ENCODE data around the gene PTGS2. TPM values are rescaled to one million over a fixed set of nuclear protein-coding genes. Genes with fewer than 3 reads are reported as not detected.

Gene PTGS2
- polyA plus RNA-seq (ENCODE audit: insufficient read length in 3 of 3): 1 to 10 TPM in 2 of 3 donors, under 1 TPM in 1; 0.53 to 1.4 (median 1.3) TPM
- long read RNA-seq, donor 1: 0 reads
- long read RNA-seq, donor 2: 0 reads
- long read RNA-seq, donor 3, full-length matches to known transcripts: 1 of 1 reads
- long read RNA-seq, donor 3, partial matches to known transcripts: 0 of 1 reads
- long read RNA-seq, donor 3, other reads (novel, unspliced or antisense): 0 of 1 reads
- long read RNA-seq, donor 4: 0 reads
- long read RNA-seq, donor 5: 0 reads
- long read RNA-seq, donor 6: 0 reads
- long read RNA-seq, donor 7: 0 reads
- long read RNA-seq, donor 8: 0 reads
- long read RNA-seq, donor 9: 0 reads
- long read RNA-seq, donor 10: 0 reads
- long read RNA-seq, donor 11: 0 reads
- long read RNA-seq, donor 12: 0 reads
- long read RNA-seq, donor 13: 0 reads
- long read RNA-seq, donor 14: 0 reads
- long read RNA-seq, donor 15: 0 reads
- long read RNA-seq, donor 16: 0 reads

DNA sequence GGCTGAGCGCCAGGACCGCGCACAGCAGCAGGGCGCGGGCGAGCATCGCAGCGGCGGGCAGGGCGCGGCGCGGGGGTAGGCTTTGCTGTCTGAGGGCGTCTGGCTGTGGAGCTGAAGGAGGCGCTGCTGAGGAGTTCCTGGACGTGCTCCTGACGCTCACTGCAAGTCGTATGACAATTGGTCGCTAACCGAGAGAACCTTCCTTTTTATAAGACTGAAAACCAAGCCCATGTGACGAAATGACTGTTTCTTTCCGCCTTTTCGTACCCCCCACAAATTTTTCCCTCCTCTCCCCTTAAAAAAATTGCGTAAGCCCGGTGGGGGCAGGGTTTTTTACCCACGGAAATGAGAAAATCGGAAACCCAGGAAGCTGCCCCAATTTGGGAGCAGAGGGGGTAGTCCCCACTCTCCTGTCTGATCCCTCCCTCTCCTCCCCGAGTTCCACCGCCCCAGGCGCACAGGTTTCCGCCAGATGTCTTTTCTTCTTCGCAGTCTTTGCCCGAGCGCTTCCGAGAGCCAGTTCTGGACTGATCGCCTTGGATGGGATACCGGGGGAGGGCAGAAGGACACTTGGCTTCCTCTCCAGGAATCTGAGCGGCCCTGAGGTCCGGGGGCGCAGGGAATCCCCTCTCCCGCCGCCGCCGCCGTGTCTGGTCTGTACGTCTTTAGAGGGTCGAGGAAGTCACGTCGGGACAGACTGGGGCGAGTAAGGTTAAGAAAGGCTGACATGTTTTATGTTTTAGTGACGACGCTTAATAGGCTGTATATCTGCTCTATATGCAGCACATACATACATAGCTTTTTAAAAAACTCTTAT is at the start of gene PTGS2:
TSS of gene PTGS2 (minus strand) at position 179 of the 817 bp plus-strand sequence. CDS start at position 46, 133 bp downstream.
- DNase-seq (ENCODE audit: extremely low read depth in 1 of 11, low read depth in 9 of 11, low spot score in 4 of 11): peak; percentile 29 to 64 (median 50)

DNA sequence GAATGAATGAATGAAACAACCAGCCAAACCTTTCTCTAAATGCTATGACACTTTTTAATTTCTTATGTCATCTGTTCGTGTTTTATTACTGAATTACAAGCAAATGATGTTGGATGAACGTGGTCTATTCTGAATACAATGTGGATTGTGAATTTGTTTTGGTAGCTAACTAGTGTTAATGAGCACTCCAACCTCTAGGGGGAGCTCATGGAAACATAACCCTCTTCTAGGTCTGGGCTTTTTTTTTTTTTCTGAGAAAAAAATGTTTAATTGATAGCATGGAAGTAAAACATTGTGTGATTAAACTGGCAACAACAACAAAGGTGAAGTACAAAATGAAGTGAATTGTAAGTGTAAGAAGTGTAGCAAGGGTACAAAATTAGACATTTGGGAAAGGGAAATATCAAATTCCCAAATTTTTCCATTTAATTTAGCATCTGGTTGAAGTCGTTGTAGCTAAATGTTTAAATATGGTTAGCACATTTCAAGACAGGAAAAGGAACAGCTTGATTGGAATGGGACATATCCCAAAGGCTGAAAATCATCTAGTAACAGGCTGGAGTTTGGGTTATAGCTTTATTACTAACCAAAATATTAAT is 42.6 kb upstream of the PTGS2 start:
- no peak for DNase-seq (ENCODE audit: extremely low read depth in 1 of 11, low read depth in 9 of 11, low spot score in 4 of 11)

DNA sequence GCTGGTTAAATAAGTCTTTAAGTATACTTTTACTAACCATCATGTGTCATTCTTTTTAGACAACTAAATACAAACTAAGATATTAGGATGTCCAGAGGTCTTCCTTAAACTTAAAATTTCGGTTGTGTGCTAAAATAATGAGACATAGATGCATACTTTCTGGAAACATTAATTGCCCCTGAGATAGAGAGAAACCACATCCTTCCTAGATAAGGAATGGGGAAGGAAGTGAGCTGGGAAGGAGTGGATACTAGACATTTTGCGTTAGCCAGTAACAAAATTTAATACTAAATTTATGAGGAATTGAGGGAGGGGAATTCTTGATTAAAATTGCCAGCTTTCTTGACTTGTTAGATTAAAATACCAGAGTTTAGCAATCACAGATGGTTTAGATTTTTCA is 37.1 kb upstream of the PTGS2 start:
- no peak for DNase-seq (ENCODE audit: extremely low read depth in 1 of 11, low read depth in 9 of 11, low spot score in 4 of 11)

DNA sequence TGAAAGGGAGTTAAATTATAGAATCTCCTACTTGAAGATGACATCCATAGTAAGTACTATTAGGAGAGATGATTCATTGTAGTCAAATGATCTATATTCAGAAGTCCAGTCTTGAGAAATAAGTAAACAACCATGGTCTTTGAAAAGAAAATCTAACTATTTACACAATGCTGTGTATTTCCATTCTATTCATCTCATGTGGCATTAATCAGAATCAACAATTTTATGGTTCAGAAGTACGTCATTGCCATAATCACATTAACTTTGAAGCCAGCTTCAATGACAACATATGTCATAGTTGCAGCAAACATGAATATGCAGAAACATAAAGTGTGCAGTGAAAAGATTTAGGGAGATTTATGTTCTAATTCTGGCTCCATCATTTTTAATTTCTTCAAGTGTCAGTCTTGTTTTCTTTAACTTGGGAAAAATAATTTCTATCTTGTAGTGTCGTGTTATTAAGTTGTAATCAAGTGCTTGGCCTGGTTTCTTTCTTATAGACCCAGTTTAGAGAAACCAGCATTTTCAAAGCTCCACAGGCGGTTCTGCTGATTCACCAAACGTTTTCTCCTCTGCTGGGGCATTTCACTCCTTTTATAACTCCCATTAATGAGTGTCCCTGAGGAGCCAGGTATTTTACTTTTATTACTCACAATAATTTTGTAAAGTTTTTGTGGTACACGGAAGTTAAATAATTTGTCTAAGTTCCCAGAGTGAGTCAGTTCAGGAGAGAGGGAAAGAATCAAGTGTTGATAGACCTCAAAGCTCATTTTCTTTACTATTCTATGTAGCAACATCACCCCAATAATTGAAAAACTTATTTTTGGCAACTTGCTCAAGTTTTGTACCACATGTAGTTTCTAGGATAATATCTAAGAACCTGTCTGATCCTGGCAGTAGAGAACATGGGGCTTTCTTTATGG is 35.9 kb upstream of the PTGS2 start:
- peak in 1 of 11 donors; percentile 4 for DNase-seq (ENCODE audit: extremely low read depth in 1 of 11, low read depth in 9 of 11, low spot score in 4 of 11)

DNA sequence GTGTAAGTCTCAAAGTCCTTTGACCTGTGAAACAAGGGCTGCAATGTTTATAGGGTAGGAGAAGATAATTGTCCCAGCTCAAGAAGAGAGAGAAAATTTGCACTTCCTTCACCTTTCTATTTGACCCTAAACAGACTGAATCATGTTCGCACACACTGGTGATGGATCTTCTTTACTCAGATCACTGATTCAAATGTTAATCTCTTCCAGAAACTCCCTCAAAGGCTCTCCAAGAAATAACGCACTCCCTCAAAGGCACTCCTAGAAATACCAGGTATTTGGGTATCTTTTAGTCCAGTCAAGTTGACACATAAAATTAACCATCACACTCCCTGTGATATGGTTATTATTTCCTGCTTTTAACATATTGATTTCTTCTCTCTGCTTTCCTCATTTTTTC is 30.5 kb upstream of the PTGS2 start:
- no peak for DNase-seq (ENCODE audit: extremely low read depth in 1 of 11, low read depth in 9 of 11, low spot score in 4 of 11)

DNA sequence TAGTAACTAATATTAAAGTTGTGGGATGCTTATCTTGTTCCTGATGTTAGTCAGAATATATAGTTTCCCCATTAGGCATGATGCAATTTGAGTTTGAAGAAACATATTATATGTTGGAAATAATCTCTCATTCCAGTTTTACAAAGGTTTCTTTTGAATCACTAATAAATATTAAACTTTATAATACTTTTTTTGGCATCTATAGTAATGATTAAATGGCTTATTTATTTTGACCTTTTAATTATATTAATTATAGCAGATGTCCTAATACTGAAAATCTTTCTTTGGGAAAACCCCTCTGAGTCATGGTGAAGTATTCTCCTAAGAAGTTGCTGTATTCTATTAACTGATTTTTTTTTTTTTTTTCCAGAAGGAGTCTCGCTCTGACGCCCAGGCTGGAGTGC is 28.5 kb upstream of the PTGS2 start:
- no peak for DNase-seq (ENCODE audit: extremely low read depth in 1 of 11, low read depth in 9 of 11, low spot score in 4 of 11)

DNA sequence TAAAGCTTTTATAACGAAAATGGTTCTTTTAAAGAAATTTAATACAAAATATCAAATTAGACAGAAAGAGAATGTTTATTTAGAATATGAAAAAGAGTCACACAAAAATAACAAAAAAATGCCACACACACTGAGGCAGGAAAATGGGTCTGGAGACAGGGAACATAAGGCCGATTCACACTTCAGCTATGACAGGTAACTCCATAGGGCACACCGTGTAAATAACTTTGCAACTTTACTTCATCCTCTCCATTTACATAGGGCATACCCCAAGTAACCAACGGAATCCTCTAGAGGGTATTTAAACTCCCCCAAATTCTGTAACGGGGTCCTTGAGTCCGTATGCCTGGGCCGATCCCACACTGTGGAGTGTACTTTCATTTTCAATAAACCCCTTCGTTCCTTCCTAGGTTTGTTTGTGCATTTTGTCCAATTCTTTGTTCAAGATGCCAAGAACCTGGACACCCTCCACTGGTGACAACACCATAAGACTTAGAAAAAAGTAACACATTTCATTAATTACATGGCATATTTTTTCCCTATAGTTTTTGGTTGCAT is 23.1 kb upstream of the PTGS2 start:
- DNase-seq (ENCODE audit: extremely low read depth in 1 of 11, low read depth in 9 of 11, low spot score in 4 of 11): no peak

DNA sequence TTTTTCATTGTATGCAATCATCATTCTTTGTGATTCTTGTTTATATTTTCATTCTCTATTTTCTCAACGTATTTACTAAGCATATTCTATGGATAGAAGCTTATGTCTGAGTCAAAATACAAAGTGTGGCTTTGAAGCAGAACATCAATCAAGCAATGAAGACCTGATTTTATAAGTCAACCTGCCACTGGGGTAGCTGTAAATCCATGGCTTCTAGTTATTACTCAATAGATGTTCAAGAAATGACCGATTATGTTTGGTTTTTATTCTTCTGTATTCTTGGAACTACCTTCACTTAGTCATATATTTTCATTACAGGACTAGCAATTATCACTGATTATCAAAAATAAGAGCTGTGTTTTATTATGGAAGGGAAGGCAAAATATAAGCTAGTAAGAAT is 20.5 kb upstream of the PTGS2 start:
- DNase-seq (ENCODE audit: extremely low read depth in 1 of 11, low read depth in 9 of 11, low spot score in 4 of 11): no peak

DNA sequence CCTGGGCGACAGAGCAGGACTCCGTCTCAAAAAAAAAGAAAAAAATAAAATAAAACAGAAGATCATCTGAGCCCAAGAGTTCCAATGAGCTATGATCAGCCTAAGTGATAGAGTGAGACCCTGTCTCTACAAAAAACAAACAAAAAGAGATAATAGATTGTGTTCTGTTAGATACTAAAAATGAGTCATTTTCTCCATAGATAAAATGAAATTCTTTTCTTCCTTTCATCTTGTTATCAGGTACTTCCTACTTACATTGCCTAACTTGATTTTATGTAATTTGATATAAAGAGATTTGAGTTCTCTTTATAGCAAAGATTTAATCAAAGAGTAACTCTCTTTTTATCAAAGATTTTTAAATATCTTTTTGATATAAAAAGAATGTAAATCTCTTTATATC is 19.3 kb upstream of the PTGS2 start:
- no peak for DNase-seq (ENCODE audit: extremely low read depth in 1 of 11, low read depth in 9 of 11, low spot score in 4 of 11)

DNA sequence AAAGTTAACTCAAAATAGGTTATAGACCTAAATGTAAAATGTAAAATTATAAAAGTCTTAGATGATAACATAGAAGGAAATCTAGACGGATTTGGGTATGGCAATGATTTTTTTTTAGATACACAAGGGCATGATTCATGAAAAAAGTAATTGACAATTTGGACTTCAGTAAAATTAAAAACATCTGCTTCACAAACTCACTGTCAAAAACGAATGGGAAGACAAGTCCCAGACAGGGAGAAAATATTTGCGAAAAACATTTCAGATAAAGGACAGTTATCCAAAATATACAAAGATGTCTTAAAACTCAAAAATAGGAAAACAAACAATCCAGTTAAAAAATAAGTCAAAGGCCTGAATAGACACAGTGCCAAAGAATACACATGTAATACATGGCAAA is 9.7 kb upstream of the PTGS2 start:
- no peak for DNase-seq (ENCODE audit: extremely low read depth in 1 of 11, low read depth in 9 of 11, low spot score in 4 of 11)

DNA sequence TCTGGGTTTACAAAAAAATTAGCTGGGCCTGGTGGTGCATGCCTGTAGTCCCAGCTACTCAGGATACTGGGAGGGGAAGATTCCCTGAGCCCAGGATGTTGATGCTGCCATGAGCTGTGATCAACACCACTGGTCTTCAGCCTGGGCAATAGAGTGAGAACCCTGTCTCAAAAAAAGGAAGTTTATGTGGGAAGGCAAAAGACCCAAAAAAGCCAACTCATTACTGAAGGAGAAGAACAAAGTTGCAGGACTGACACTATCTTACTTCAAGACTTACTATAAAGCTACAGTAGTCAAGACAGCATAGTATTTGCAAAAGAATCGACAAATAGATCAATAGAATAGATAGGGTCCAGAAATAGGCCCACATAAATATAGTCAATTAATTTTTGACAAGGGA is 9.2 kb upstream of the PTGS2 start:
- no peak for DNase-seq (ENCODE audit: extremely low read depth in 1 of 11, low read depth in 9 of 11, low spot score in 4 of 11)

DNA sequence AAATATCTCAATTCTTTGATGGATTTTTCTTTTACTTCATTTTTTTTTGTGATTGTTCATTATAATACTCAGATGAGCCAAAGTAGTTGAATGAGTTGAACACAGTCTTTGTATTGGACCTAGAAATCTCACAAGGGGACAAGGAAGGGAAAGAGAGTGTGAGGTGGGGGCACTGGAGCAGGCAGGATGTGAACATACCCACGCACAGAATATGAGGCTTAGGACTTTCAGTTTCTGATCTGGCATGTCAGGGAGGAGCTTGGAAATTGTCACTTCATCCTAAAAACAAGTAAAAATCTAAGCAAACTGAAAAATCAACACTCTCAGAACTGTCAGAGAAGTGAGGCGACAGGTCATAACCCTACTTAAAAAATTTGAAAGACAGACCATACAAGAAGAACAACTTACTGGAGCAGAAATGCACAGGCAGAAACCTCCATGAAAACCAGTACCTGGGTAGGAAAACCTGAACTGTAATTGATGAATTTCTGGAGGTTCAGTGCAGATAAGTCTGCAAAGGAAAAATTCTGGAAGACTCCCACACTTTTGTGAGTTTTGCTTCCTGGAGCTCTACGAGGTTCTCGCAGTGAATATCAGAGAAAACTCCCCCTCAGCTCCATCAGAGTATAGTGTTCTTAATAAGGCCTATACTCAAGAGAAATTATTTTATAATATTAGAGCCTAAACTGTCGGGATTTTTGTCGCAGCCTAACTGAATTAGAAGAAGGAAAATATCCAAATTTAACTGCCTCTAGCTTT is 3.6 kb upstream of the PTGS2 start:
- no peak for DNase-seq (ENCODE audit: extremely low read depth in 1 of 11, low read depth in 9 of 11, low spot score in 4 of 11)

DNA sequence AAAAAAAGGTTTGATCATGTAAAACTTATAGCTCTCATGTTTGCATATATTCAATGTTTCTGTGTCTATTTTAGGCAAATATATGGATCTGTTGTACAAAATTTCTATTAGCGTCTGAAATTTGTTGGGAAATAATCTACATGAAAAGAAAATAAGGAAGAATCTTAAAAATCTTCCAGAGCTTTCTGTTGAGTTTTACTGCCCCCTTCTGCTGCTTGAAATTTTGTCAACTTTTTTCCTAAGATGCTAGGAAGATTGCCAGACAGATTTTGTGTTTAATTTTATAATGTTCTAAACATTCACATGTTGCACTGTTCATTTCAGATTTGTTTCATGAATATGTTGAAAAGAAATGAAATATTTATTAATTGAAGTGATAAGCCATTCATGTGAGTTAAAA is 2.5 kb upstream of the PTGS2 start:
- no peak for DNase-seq (ENCODE audit: extremely low read depth in 1 of 11, low read depth in 9 of 11, low spot score in 4 of 11)

DNA sequence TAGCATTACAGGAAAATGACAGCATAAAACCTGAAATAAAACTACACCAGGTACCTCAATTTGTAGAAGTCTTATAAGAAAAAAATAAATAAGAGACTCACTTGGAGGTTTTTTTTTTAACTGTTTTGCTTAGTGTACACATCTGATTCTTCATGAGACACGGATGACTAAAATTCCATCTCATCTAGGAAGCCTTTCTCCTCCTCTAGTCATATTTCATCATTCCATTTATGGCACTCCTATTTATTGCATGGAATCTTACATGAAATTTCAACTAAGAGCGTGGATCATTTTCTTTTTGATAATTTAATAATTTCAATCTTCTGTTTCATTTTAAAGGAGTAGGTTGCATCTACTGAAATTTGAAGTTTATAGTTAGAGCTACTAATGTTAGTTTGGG is 1.6 kb upstream of the PTGS2 start:
- DNase-seq (ENCODE audit: extremely low read depth in 1 of 11, low read depth in 9 of 11, low spot score in 4 of 11): no peak

DNA sequence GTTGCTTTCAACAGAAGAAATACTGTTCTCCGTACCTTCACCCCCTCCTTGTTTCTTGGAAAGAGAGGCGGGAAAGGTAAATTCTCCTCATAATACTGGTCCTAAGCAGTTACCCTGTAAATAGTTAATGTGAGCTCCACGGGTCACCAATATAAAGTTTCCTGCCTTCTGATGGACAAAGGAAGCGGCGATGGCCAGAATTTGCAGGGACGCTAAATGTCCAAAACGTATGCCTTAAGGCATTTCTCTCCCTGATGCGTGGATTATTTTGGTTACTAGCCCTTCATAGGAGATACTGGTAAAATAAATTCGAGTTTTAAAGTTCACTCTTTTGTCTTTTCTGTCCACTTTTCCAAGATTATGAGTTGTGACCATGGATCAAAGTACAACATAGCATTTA is 898 bp upstream of the PTGS2 start:
- no peak for DNase-seq (ENCODE audit: extremely low read depth in 1 of 11, low read depth in 9 of 11, low spot score in 4 of 11)

DNA sequence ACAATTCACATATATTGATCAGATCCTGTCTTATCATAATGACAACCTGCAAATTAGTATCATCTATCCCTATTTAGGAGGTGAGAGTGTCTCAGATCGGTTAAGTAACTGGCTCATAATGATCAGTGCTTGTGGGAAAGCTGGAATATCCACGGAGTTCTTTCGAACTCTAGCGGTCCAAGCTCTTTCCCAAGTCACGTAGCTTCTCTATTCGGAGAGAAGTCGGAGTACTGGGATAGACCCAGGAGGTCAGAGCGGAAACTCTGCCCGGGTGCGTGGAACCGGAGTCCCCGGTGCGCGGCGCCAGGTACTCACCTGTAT is 339 bp downstream of the PTGS2 start:
- DNase-seq (ENCODE audit: extremely low read depth in 1 of 11, low read depth in 9 of 11, low spot score in 4 of 11): no peak

DNA sequence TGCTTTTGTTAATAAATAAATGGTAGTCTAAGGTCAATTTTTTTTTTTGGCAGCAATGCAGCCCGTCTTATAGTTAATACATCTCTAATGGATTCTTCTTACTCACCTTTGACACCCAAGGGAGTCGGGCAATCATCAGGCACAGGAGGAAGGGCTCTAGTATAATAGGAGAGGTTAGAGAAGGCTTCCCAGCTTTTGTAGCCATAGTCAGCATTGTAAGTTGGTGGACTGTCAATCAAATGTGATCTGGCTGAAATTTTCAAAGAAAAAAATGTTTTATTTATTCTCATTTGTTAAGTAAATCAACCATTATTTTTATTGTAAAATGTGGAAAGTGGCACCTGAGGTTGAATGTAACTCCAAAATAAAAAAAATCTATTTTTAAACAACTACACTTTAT is 2.1 kb downstream of the PTGS2 start:
- no peak for DNase-seq (ENCODE audit: extremely low read depth in 1 of 11, low read depth in 9 of 11, low spot score in 4 of 11)

DNA sequence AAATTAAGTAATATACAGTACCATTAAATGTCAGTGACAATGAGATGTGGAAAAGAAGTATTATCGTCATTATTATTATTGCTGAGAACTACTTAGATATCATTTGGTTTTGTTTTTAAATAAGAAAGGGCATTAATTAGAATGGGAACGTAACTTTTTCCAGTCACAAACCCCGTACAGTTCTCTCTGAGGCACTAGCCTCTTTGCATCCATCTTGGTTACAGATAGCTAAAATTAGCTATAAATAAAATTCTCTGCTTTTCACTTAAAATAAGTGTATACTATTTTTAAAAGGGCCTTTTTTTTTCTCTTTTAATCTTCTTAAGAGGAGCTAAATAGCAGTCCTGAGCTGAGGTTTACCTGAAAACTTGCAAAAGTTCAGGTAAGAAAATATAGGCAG is 7.6 kb downstream of the PTGS2 start:
- DNase-seq (ENCODE audit: extremely low read depth in 1 of 11, low read depth in 9 of 11, low spot score in 4 of 11): no peak
